Nephron (organoid): Measurements from ENCODE around the gene LATS2.
"Not testable (repeated sequence)": the region's sequence is repeated elsewhere in the genome, so short reads cannot be mapped to it uniquely, and the experiment has no call there.

Experiments
- H3K27ac Mint-ChIP-seq, 3 experiments: 2 replicates each; pipeline ENCODE4 v1.8.0; 2020; ENCODE audit warnings: mixed read lengths in 3 of 3, mild to moderate bottlenecking in 2 of 3, moderate library complexity in 1 of 3
- H3K27me3 Mint-ChIP-seq: 2 replicates; pipeline ENCODE4 v1.8.0; 2021; ENCODE audit warnings: low read depth, mild to moderate bottlenecking, moderate library complexity, mixed read lengths
- H3K36me3 Mint-ChIP-seq: 2 replicates; pipeline ENCODE4 v1.8.0; 2020; ENCODE audit warnings: low read depth, mixed read lengths
- H3K4me1 Mint-ChIP-seq: 2 replicates; pipeline ENCODE4 v1.8.0; 2020; ENCODE audit warnings: mixed read lengths
- H3K4me3 Mint-ChIP-seq, 3 experiments: 2 replicates each; pipeline ENCODE4 v1.8.0; 2020; ENCODE audit warnings: mild to moderate bottlenecking in 3 of 3, mixed read lengths in 3 of 3, moderate library complexity in 2 of 3
- H3K9me3 Mint-ChIP-seq: 2 replicates; pipeline ENCODE4 v1.8.0; 2020; ENCODE audit warnings: mixed read lengths
- CTCF ChIP-seq, 3 experiments: fragments of 200-600 bp; sonication (generic); IDR thresholded peaks; one replicate each; pipeline ENCODE4 v1.5.0; 2021; ENCODE audit warnings: antibody characterized with exemption in 3 of 3; ENCODE audit not compliant: unreplicated experiment in 3 of 3

Gene LATS2

DNA sequence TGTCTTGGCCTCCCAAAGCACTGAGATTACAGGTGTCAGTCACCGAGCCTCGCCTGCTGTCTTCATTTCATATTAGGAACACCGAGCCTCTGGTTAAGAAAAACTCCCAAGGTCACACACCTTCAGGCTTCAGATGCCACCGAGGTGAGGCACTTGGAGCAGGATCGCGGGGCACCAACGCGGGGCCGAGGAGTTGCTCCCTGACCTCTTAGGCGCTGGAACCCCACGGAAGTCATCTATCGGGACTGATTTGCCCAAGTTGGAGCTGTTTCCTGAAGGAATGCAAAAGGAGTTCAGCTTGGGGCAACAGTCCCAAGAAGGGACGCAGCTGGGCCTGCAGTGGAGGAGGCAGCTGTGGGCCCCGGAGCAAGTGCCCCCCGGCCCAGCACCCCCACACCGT is 108.5 kb downstream of the LATS2 start:
- H3K27ac Mint-ChIP-seq = no peak overlapping the region
- no peaks in the 10 kb centered on the region for H3K36me3 Mint-ChIP-seq
- H3K9me3 Mint-ChIP-seq = peaks cover 6% of the 10 kb centered on the region
- H3K4me1 Mint-ChIP-seq = no peaks in the 10 kb centered on the region
- no peak for TF ChIP-seq CTCF (IDR thresholded peaks at IDR 0.05; ENCODE audit: unreplicated experiment in 3 of 3)
- H3K4me3 Mint-ChIP-seq = no peak overlapping the region
- H3K27me3 Mint-ChIP-seq = peaks cover 16% of the 10 kb centered on the region

DNA sequence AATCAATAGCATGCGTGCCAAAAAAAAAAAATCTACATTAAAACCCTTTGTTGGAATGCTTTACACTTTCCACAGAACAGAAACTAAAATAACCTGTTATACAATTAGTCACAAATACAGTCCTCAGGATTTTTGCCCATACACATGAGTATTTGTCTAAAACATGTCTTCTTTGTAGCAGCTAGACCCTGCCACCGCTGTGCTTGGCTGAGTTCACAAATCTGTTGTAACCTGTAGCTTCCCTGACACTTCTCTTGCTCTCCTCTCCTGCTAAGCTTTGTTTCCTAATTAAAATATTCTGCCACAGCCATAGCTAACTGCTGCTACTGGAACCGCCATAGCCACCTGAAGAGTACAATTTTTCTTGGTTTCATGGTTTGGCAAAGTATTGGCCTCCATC is 113.4 kb downstream of the LATS2 start:
- peaks cover 44% of the 10 kb centered on the region for H3K27me3 Mint-ChIP-seq
- H3K4me1 Mint-ChIP-seq, H3K4me3 Mint-ChIP-seq, H3K27ac Mint-ChIP-seq, H3K36me3 Mint-ChIP-seq, H3K9me3 Mint-ChIP-seq: not testable (repeated sequence)

GRCh38 chr13:20945952-20946383 is 115.4 kb downstream of the LATS2 start:
- Mint-ChIP-seq H3K9me3 (peaks cover 6% of the 10 kb centered on the region), H3K27ac (no peak overlapping the region), H3K4me1 (no peaks in the 10 kb centered on the region), H3K27me3 (peaks cover 40% of the 10 kb centered on the region), H3K36me3 (no peaks in the 10 kb centered on the region), H3K4me3 (peak overlapping the region in 1 of 3 experiments; percentile 21)
- no peak for TF ChIP-seq CTCF (IDR thresholded peaks at IDR 0.05; ENCODE audit: unreplicated experiment in 3 of 3)

- no peak for TF ChIP-seq CTCF (IDR thresholded peaks at IDR 0.05; ENCODE audit: unreplicated experiment in 3 of 3)
- Mint-ChIP-seq H3K9me3 (no peaks in the 10 kb centered on the region), H3K36me3 (no peaks in the 10 kb centered on the region), H3K27me3 (peaks cover 34% of the 10 kb centered on the region), H3K4me1 (no peaks in the 10 kb centered on the region), H3K4me3 (no peak overlapping the region), H3K27ac (peak overlapping the region in 2 of 3 experiments; percentile 5 to 19)
Measured at GRCh38 chr13:20942938-20943559, 118.3 kb downstream of the LATS2 start.

GRCh38 chr13:20940511-20940910 is 120.9 kb downstream of the LATS2 start:
- not testable (repeated sequence) for H3K9me3 Mint-ChIP-seq, H3K4me1 Mint-ChIP-seq, H3K27ac Mint-ChIP-seq, H3K36me3 Mint-ChIP-seq, H3K4me3 Mint-ChIP-seq
- H3K27me3 Mint-ChIP-seq = peaks cover 15% of the 10 kb centered on the region

DNA sequence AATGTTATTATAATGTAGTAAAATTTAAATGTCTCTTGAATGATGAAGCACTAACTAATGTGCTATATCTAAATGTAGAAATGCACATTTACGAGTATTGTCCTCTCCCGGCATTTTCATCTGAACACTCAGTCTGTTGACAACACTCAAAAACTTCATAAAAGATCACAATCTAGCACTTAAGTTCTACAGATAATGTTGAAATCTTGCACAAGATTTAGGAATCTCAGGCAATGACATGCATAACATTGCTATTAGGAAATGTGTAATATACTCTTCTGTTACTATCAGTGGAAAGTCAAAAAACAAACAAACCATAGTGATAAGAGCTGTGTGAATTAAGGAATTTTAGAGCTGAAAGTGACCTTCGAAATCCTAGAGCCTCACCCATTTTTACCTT is 121.3 kb downstream of the LATS2 start:
- Mint-ChIP-seq H3K9me3 (no peaks in the 10 kb centered on the region), H3K27me3 (peaks cover 11% of the 10 kb centered on the region), H3K27ac (no peak overlapping the region), H3K4me3 (no peak overlapping the region), H3K4me1 (no peaks in the 10 kb centered on the region), H3K36me3 (no peaks in the 10 kb centered on the region)
- TF ChIP-seq CTCF (IDR thresholded peaks at IDR 0.05; ENCODE audit: unreplicated experiment in 3 of 3) = no peak

GRCh38 chr13:20939662-20940061 is 121.7 kb downstream of the LATS2 start:
- TF ChIP-seq CTCF (IDR thresholded peaks at IDR 0.05; ENCODE audit: unreplicated experiment in 3 of 3) = no peak

More at GRCh38 chr13:20939662-20940061, 121.7 kb downstream of the LATS2 start:
- H3K27ac Mint-ChIP-seq = no peak overlapping the region
- H3K4me3 Mint-ChIP-seq = no peak overlapping the region
- peaks cover 6% of the 10 kb centered on the region for H3K27me3 Mint-ChIP-seq
- H3K36me3 Mint-ChIP-seq = no peaks in the 10 kb centered on the region
- no peaks in the 10 kb centered on the region for H3K4me1 Mint-ChIP-seq
- H3K9me3 Mint-ChIP-seq = no peaks in the 10 kb centered on the region
